SK-N-MC (cell line): ENCODE measurements around the gene RACGAP1.

Experiments used
- DNase-seq: peaks from one replicate; pipeline ENCODE4 v3.0.0-alpha.2; 2011; ENCODE audit warnings: low read depth, low spot score
- H3K27ac ChIP-seq: fragments of 200-600 bp; sonication (generic); 2 replicates; pipeline ENCODE4 v1.5.1; 2016; ENCODE audit warnings: mixed run types
- H3K36me3 ChIP-seq: fragments of 200-600 bp; sonication (generic); 2 replicates; pipeline ENCODE4 v1.6.1; 2017; ENCODE audit warnings: antibody characterized with exemption, low read length, mixed read lengths; ENCODE audit not compliant: insufficient read depth
- H3K4me3 ChIP-seq: fragments of 200-600 bp; sonication (generic); 2 replicates; pipeline ENCODE4 v1.5.1; 2016
- H3K9ac ChIP-seq: fragments of 200-600 bp; sonication (generic); 2 replicates; pipeline ENCODE4 v1.8.0; 2017; ENCODE audit warnings: mixed run types, mixed read lengths; ENCODE audit not compliant: insufficient read length
- H3K9me3 ChIP-seq: fragments of 200-600 bp; sonication (generic); 2 replicates; pipeline ENCODE4 v1.6.1; 2017; ENCODE audit warnings: low read depth, mild to moderate bottlenecking, antibody characterized with exemption, low read length, moderate library complexity, mixed read lengths
- EZH2 ChIP-seq: fragments of 200-600 bp; sonication (generic); IDR thresholded peaks from one replicate; pipeline ENCODE4 v1.6.1; 2017; ENCODE audit warnings: antibody characterized with exemption
- FOXP2 ChIP-seq: optimal IDR thresholded peaks from 2 replicates; pipeline ENCODE3; 2011; ENCODE audit warnings: mild to moderate bottlenecking, moderate library complexity; ENCODE audit not compliant: insufficient read depth; ENCODE audit errors: extremely low read length, control extremely low read depth
- POLR2AphosphoS5 ChIP-seq: IDR thresholded peaks from 2 replicates; pipeline ENCODE4 v1.6.1; 2012; ENCODE audit warnings: mild to moderate bottlenecking, low read depth, low read length, borderline replicate concordance

The RACGAP1 gene

DNA sequence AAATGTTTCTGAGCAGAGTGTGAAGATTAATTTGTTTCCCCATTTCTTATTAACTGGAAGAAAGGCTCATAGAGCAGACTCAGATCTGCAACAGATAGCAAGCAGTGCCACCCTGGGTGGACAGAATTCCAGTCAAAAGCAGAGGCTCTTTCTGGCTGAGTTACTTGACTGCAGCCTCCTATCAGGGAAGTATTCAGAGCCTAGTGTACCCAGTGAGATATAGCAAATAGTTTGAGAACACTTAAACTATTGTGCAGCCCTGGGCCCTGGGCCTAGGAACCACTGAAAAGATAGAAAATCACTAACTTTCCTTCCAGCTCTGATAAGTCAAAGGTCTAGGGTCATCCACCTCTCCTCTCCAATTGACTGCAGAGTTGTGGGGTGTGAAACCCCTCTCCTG lies 86.0 kb downstream of the RACGAP1 start:
- Histone ChIP-seq H3K4me3 (no peak overlapping the region), H3K36me3 (no peaks in the 10 kb centered on the region), H3K9me3 (no peaks in the 10 kb centered on the region), H3K27ac (no peak overlapping the region), H3K9ac (no peak overlapping the region)
- no peak for DNase-seq
- TF ChIP-seq FOXP2 (no peak), POLR2AphosphoS5 (no peak), EZH2 (no peak)
